SK-N-MC (cell line): ENCODE results near the gene DEPDC1B.
"Not testable (repeated sequence)": the region's sequence is repeated elsewhere in the genome, so short reads cannot be mapped to it uniquely, and the experiment has no call there.

Experiments used
- DNase-seq: peaks from one replicate; pipeline ENCODE4 v3.0.0-alpha.2; 2011; ENCODE audit warnings: low read depth, low spot score
- H3K27ac ChIP-seq: fragments of 200-600 bp; sonication (generic); 2 replicates; pipeline ENCODE4 v1.5.1; 2016; ENCODE audit warnings: mixed run types
- H3K36me3 ChIP-seq: fragments of 200-600 bp; sonication (generic); 2 replicates; pipeline ENCODE4 v1.6.1; 2017; ENCODE audit warnings: antibody characterized with exemption, low read length, mixed read lengths; ENCODE audit not compliant: insufficient read depth
- H3K4me3 ChIP-seq: fragments of 200-600 bp; sonication (generic); 2 replicates; pipeline ENCODE4 v1.5.1; 2016
- H3K9ac ChIP-seq: fragments of 200-600 bp; sonication (generic); 2 replicates; pipeline ENCODE4 v1.8.0; 2017; ENCODE audit warnings: mixed run types, mixed read lengths; ENCODE audit not compliant: insufficient read length
- H3K9me3 ChIP-seq: fragments of 200-600 bp; sonication (generic); 2 replicates; pipeline ENCODE4 v1.6.1; 2017; ENCODE audit warnings: low read depth, mild to moderate bottlenecking, antibody characterized with exemption, low read length, moderate library complexity, mixed read lengths
- EZH2 ChIP-seq: fragments of 200-600 bp; sonication (generic); IDR thresholded peaks from one replicate; pipeline ENCODE4 v1.6.1; 2017; ENCODE audit warnings: antibody characterized with exemption
- FOXP2 ChIP-seq: optimal IDR thresholded peaks from 2 replicates; pipeline ENCODE3; 2011; ENCODE audit warnings: mild to moderate bottlenecking, moderate library complexity; ENCODE audit not compliant: insufficient read depth; ENCODE audit errors: extremely low read length, control extremely low read depth
- POLR2AphosphoS5 ChIP-seq: IDR thresholded peaks from 2 replicates; pipeline ENCODE4 v1.6.1; 2012; ENCODE audit warnings: mild to moderate bottlenecking, low read depth, low read length, borderline replicate concordance

The DEPDC1B gene

GRCh38 chr5:60586307-60586901 lies 113.6 kb downstream of the DEPDC1B start:
- DNase-seq, result no peak
- H3K36me3 ChIP-seq, result peaks cover 6% of the 10 kb centered on the region
- no peak overlapping the region for H3K9ac ChIP-seq
- no peak overlapping the region for H3K4me3 ChIP-seq
- no peak overlapping the region for H3K27ac ChIP-seq
- TF ChIP-seq POLR2AphosphoS5, result no peak
- TF ChIP-seq FOXP2, result no peak
- TF ChIP-seq EZH2, result no peak
- H3K9me3 ChIP-seq, result no peaks in the 10 kb centered on the region

- no peak overlapping the region for H3K9ac ChIP-seq
- H3K36me3 ChIP-seq, result peaks cover 6% of the 10 kb centered on the region
- H3K9me3 ChIP-seq, result no peaks in the 10 kb centered on the region
- no peak overlapping the region for H3K27ac ChIP-seq
- no peak overlapping the region for H3K4me3 ChIP-seq
- DNase-seq, result no peak
- TF ChIP-seq FOXP2 (no peak), EZH2 (no peak), POLR2AphosphoS5 (no peak)
Observed at GRCh38 chr5:60585618-60586017, 114.3 kb downstream of the DEPDC1B start.

GRCh38 chr5:60584304-60584703 lies 115.7 kb downstream of the DEPDC1B start:
- Histone ChIP-seq H3K4me3 (no peak overlapping the region), H3K9me3 (no peaks in the 10 kb centered on the region), H3K36me3 (peaks cover 2% of the 10 kb centered on the region; the same call in 1 of the 2 replicates), H3K9ac (no peak overlapping the region), H3K27ac (no peak overlapping the region)
- DNase-seq, result no peak
- TF ChIP-seq EZH2 (no peak), POLR2AphosphoS5 (no peak), FOXP2 (no peak)

GRCh38 chr5:60583616-60584015 lies 116.3 kb downstream of the DEPDC1B start:
- TF ChIP-seq EZH2, result no peak
- no peak for TF ChIP-seq POLR2AphosphoS5
- TF ChIP-seq FOXP2, result no peak
- no peak for DNase-seq
- Histone ChIP-seq H3K36me3 (no peaks in the 10 kb centered on the region), H3K9ac (no peak overlapping the region), H3K9me3 (no peaks in the 10 kb centered on the region), H3K27ac (no peak overlapping the region), H3K4me3 (no peak overlapping the region)

GRCh38 chr5:60578315-60578714 lies 121.7 kb downstream of the DEPDC1B start:
- no peak for TF ChIP-seq EZH2
- TF ChIP-seq POLR2AphosphoS5, result no peak
- TF ChIP-seq FOXP2, result no peak
- DNase-seq, result no peak
- no peak overlapping the region for H3K9ac ChIP-seq
- no peak overlapping the region for H3K27ac ChIP-seq
- no peak overlapping the region for H3K4me3 ChIP-seq
- H3K9me3 ChIP-seq, result no peaks in the 10 kb centered on the region
- no peaks in the 10 kb centered on the region for H3K36me3 ChIP-seq

- no peak for DNase-seq
- no peaks in the 10 kb centered on the region for H3K9me3 ChIP-seq
- no peak overlapping the region for H3K4me3 ChIP-seq
- no peak overlapping the region for H3K27ac ChIP-seq
- no peak overlapping the region for H3K9ac ChIP-seq
- H3K36me3 ChIP-seq, result no peaks in the 10 kb centered on the region
- no peak for TF ChIP-seq POLR2AphosphoS5
- no peak for TF ChIP-seq FOXP2
- TF ChIP-seq EZH2, result no peak
Observed at GRCh38 chr5:60577116-60577515, 122.8 kb downstream of the DEPDC1B start.

- TF ChIP-seq FOXP2 (no peak), EZH2 (no peak), POLR2AphosphoS5 (no peak)
- H3K9me3 ChIP-seq, result no peaks in the 10 kb centered on the region
- H3K36me3 ChIP-seq, result no peaks in the 10 kb centered on the region
- DNase-seq, result no peak
- H3K9ac ChIP-seq, result no peak overlapping the region
- H3K4me3 ChIP-seq, result no peak overlapping the region
- no peak overlapping the region for H3K27ac ChIP-seq
Observed at GRCh38 chr5:60576425-60576824, 123.5 kb downstream of the DEPDC1B start.

- Histone ChIP-seq H3K9me3 (no peaks in the 10 kb centered on the region), H3K4me3 (no peak overlapping the region), H3K9ac (no peak overlapping the region), H3K36me3 (no peaks in the 10 kb centered on the region), H3K27ac (no peak overlapping the region)
- DNase-seq, result no peak
- TF ChIP-seq FOXP2 (no peak), POLR2AphosphoS5 (no peak), EZH2 (no peak)
Observed at GRCh38 chr5:60568646-60569045, 131.3 kb downstream of the DEPDC1B start.

GRCh38 chr5:60563696-60564324 lies 136.2 kb downstream of the DEPDC1B start:
- TF ChIP-seq FOXP2 (no peak), POLR2AphosphoS5 (no peak), EZH2 (no peak)
- H3K36me3 ChIP-seq, result no peaks in the 10 kb centered on the region
- no peak overlapping the region for H3K27ac ChIP-seq
- no peak overlapping the region for H3K4me3 ChIP-seq
- H3K9ac ChIP-seq, result no peak overlapping the region
- no peaks in the 10 kb centered on the region for H3K9me3 ChIP-seq
- DNase-seq, result no peak

GRCh38 chr5:60553291-60553690 lies 146.7 kb downstream of the DEPDC1B start:
- DNase-seq, H3K9ac ChIP-seq, H3K4me3 ChIP-seq, H3K27ac ChIP-seq, H3K36me3 ChIP-seq, H3K9me3 ChIP-seq: not testable (repeated sequence)
